Measurements from ENCODE around the gene SMIM29.

SMIM29 gene

DNA sequence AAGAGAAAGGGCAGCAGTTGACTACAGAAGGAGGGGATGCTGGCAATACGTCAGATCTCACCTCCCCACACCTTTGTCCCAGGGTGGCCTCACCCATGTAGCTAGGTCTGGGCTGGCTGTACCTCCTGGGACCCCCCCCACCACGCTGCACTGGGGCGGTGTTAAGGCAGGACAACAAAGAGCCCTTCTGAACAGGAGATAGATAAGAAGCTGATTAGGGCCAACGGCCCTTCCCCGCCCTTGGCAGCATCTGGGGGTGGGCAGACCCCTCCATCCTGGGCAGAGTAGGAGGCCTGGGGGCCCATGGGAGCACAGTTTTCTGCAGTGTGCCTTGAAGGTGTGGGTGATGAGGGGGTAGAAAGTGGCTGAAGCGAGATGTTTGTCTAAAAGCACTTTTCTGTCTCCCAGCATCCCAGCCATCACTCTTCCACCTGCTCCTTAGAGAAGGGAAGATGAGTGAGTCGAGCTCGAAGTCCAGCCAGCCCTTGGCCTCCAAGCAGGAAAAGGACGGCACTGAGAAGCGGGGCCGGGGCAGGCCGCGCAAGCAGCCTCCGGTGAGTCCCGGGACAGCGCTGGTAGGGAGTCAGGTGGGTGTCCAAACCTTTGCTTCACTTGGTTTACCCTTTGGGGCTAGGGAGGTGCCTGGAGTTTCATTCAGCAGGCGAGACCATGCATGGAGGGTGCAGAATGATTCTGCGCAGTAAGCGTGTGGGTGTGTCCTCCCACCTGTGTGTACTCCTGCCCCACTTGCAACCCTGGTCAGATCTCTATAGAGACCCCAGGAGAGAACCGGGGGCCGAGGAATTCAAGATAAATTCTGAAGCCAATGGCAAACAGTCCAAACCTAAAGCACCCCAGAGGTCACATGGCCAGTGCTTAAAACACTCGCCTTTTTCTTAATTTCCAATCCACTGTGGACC lies 8.2 kb downstream of the SMIM29 start:
- DNase-seq = peak; percentile 59

DNA sequence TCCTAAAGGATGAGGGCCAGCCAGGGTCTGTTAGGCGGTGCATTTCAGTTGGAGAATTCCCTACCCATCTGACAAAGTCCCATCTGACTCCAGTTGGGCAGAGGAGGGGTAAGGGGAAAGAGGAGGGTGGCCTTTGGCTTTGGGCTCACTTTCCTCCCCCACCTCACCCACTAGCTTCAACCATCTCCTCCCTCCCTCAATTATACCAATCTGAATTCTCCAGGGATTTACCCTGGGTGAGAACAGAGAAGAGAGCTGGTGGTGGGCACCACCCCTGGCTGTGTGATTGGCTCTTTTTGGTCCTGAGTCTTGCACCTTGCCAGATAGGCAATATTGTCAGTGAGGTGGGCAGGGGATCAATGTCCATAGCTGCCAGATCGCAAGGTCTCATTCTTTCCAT lies 8.9 kb downstream of the SMIM29 start:
- peak; percentile 14 for DNase-seq

DNA sequence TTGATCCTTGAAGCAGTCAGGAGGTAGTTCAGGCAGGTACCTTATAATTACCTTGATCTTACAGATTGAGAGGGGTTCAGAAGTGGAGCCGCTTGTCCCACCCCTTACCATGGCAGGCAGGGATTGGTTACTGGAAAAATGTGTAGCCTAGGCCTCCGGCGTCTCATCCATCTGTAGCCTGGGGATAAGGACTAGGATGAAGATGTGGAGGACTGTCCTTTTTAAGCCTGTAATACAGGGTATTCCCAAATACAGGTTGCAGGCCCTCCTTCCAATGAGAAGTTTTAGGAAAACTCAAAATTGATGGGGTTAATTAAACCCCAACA lies 9.3 kb downstream of the SMIM29 start:
- DNase-seq = peak; percentile 56

DNA sequence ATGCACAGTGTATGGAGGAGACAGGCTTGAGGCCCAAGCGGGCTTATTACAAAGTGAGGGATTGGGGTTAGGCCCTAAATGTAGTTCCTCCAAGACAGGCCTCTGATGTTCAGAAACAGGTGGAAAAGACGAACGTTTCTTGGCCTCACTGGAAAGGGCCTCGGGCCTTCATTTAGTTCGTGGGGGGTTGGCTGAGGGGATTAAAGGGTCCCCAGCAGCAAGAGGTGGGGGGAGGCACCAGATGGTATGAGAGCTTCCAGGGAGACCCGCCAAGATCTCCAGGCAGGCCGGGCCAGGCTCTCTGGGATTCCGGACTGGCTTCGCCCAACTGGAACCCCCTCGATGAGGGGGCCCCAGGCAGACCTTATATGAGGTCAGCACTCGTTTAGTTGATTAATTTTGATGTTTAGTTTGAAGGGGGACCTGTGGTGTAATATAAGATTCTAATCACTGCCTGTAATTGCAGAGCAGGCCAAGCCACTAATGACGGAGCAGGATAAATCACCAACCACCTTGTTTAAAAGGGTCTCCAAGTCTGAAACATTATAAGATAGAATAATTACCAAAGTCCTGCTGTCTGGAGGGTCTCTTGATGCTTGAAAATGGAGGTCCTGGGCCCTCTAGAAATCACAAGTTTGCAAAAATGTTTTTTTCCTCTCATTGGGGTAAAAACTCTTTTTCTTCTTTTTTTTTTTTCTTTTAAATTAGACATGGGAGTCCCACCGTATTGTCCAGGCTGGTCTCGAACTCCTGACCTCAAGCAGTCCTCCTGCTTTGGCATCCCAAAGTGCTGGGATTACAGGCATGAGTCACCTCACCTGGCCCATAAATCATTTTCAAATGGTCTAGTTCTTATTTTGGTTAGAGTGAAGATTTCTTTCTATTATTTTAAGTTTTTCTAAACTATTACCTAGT lies 10.0 kb downstream of the SMIM29 start:
- peak; percentile 62 for DNase-seq

DNA sequence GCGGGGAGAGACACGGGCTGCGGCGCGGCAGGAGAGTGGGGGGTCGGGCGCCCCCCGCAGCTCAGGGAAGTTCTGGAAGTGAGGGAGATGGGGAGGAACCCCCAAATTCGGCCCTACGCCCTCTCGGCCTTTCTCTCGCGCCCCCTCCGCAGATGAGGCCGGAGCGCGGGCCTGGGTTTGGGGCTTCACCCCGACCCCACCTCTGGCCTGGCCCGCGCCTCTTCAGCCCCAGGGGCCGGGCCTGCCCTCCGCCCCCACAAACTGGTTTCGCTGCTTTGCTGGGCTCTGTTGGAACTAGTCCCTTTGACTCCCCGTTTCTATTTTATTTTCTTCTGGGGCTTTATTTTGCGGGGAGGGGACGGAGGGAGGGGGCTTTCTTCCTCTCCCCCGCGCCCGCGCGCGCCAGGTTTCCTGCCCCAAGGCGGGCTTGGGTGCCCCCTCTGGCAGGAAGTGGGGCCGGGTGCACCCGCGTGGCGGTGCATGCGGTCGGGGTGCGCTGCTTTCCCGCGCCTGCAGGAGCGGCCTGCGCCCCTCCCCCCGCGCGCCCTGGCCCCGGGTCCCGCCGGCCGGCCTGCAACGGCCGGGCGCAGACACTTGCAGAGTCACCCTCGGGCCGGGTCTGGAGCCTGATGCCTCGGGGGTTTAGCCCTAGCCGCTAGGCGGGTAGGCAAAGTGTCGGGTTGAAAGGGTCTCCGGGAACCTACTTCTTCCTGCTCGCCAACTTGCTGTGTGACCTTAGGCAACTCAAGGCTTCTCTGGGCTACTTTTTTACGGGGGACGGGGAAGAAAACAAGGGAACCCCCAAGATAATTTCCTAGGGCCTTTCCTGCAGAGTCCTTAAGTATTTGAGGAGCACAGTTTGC lies 10.9 kb downstream of the SMIM29 start:
- peak; percentile 91 for DNase-seq

DNA sequence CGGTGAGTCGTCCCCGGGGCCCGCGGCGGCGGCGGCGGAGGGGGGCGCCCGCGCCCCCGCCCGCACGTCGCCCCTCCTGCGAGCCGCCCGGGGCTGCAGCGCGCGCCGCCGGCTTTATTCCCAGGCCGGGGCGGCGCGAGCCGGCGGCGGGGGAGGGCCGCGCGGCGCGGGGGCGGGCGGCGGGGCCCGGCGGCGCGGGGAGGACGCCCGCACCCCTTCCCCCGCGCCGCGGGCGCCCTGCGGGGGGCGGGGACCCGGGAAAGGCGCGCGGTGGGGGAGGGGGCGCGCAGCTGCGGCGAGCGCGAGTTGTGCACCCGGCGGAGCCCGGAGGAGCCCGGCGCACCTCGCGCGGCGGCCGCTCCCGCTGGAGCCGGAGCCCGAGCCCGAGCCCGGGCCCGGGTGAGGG lies 11.5 kb downstream of the SMIM29 start:
- DNase-seq = peak; percentile 78

DNA sequence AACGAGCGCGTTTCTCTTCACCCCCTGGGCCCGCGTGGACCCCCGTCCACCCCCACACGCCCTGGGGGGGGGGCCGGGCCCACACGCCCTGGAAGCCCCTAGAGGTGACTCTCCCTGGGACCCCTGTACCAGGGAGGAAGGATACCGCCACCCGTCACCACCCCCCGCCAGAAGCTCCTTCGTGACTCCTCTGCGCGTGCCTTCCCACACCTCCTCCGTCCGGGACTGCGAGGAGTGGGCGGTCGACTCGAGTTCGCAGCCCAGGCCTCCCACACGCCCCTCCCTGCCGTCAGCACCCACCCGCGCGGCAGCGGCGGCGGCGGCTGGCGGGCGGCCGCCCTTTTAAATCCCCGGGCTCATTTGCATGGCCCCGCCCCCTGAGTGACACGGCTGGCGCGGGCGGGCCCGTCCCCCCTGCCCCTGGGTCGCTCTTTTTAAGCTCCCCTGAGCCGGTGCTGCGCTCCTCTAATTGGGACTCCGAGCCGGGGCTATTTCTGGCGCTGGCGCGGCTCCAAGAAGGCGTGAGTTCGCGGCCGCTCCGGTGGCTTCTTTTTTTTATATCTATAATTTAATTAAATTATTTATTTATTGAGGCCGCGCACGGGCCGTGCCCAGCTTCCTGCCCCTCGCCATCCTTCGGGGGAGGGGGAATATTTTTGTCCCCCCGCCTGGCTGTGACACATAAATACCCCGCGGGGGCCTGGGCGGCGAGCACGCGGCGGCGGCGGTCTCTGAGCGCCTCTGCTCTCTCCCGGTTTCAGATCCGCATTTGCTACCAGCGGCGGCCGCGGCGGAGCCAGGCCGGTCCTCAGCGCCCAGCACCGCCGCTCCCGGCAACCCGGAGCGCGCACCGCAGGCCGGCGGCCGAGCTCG lies 12.1 kb downstream of the SMIM29 start, which contains the start of gene HMGA1:
Gene HMGA1 (plus strand): TSS at position 431 of the 873 bp plus-strand sequence. CDS start 3,908 bp downstream, outside the sequence.
- DNase-seq = peak; percentile 96

DNA sequence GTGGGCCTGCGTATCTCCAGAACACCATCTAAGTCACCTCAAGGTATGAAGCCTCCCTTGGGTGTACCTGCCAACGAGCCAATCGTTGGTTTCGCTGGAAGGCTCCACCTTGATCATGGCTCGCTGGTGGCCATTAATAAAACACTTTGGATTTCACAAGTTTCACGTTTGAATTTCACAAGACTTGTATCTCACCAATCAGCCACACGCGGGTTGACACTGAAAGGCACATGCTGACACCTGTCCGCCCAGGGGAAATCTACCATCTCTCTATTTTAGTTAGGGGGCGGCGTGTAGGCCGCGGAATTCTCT lies 12.7 kb downstream of the SMIM29 start:
- peak; percentile 85 for DNase-seq

DNA sequence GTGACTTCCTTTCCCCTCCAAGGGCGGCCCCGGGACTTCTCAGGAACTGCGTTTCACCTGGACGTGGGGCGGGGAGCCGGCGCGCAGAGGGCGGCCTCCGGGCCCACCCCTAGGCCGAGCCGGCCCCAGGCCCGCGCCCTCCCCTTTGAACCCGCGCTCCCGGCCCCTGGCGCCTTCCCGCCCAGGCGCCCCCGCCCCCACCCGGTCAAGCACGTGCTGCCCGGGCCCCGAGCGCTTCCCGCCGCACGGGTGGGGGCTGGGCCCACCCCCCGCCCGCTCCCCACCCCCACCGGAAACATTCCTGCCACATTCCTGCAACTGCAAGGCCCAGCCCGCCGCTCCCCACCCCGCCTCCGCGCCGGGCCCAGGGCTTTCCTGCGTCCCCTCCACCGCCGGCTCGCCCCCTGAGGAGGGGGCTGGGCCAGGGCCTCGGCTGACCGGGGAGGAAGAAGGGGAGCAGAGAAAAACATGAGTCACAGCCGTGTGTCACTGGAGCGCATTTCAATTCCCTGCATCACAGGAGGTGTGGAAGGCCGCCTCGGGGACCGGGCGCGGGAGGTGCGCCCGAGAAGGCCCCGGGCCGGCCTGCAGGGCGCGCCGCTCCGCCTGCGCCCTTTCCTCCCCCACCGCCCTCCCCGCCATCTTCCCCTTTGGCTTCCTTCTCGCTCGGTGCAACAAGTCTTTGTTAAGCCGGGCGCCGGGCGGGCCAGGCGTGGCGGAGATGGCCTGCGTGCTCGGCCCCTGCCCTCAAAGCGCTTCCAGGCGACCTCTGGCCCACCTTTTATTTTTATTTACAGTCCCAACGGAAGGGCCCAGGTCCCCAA lies 13.3 kb downstream of the SMIM29 start:
- DNase-seq = peak; percentile 88

DNA sequence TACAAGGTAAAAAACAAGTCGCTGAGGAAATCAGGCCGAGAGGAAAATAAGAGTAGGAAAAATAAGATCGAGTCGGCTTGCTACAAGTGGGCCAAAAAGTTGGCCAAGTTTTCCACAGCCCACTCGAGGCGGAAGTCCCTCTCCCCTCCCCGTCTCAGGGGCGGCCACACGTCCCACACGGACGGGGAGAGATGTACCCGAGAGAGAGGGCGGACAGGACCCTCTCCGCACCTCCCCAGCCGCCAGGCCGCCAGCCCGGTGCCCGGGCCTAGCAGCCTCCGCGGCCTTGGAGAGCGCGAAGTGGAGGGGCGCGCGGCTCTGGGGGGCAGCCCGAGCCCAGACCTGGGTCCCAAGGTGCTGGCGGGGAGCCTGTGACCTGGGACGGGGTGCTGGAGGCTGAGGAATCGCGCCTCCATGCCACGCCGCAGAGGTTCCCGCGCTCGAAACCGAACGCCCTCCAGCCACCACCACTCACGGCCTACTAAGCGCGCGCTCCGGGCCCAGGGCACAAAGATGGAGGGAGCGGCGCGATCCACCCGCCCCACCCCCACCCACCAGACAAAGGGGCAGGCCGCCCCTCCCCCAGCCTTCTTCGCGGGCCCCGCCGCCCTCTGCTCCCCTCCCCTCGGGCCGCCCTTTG lies 14.0 kb downstream of the SMIM29 start:
- no peak for DNase-seq

DNA sequence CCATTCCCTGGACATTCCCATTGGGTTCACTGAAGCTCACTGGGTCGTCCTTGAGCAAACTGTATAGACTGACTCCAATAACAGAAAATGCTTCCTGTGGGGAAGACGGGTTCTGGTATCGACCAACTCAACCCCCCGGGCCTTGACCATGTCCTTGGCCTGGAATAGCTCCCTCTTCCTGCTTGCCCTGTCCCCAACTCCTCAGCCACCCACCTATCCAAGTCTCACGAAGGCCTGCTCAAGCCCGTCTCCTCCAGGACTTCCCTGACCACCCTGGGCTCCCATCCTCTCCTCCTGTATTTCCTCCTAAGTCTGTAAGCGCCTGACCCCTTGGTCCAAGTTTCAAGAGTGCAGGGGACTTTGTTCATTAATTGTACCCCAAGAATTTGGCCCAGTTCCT lies 14.9 kb downstream of the SMIM29 start:
- DNase-seq = peak; percentile 60

DNA sequence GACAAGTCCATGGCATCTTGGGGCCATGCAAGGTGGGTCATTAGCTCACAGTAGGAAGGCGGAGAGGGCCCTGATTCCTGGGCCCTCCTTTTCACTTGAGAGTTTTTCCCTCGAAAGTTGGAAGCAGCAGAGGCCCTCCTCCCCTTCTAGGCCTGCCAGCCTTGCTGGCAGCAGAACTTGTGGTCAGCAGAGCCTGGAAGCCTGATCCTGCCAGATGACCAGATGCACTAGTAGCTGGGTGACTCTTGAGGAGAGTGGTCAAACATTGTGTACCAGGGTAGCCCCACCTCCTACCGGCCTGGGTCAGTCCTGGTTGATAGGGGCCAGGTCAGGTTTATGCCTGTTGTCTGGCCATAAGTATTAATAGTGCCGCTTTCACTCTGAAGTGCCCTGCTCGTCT lies 15.9 kb downstream of the SMIM29 start:
- DNase-seq = peak; percentile 58

DNA sequence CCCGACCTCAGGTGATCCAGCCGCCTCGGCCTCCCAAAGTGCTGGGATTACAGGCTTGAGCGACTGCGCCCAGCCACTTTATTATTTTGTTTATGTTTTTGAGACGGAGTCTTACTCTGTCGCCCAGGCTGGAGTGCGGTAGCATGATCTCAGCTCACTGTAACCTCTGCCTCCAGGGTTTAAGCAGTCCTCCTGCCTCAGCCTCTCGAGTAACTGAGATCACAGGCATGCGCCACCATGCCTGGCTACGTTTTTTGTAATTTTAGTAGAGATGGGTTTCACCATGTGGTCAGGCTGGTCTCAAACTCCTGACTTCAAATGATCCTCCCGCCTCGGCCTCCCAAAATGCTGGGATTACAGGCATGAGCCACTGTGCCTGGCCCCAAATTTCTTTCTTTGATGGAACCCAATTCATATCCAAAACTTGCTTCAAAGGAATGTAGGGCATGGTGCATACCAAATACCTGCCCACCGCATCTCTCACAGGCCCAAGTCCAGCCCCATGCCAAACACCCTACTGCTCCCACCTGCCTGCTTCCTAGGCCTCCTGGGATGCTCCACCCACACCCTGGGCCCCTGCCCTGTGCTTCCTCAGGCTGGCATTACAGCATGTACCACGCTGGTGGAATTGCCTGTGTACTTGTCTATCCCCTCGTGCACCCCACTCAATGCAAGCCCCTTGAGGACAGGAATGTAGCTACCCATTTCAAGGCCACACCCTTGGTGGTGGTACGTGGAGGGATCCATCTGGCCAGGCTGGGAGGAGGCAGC lies 17.1 kb downstream of the SMIM29 start:
- peak; percentile 46 for DNase-seq

DNA sequence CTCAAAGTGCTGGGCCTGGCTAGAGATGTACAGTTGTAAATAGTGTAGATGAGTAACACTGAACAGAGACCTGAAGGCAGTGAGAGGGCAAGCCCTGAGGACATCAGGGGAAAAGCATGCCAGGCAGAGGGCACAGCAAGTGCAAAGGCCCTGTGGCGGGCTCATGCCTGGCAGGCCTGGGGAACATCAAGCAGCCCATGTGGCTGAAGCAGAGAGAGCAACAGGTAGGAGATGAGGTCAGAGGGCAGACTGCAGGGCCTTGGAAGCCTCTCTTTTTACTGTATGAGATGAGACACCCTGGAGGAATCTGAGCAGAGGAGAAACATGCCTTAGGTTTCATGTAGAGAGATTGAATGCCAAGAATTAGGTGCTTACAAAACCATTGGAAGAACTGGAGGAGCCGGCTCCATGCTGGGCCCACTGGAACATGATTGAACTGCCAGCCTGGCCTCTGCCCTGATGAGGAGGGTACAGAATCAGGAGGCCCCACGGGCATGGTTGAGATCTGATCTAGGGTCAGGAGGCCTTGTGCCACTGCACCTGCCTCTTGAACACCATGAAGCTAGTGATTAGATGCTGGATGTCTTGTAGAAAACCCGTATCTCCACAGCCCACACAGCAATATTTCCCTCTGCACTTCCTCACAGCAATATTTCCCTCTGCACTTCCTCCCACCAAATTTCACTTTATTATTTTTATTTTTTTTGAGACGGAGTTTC lies 18.0 kb downstream of the SMIM29 start:
- peak; percentile 57 for DNase-seq

DNA sequence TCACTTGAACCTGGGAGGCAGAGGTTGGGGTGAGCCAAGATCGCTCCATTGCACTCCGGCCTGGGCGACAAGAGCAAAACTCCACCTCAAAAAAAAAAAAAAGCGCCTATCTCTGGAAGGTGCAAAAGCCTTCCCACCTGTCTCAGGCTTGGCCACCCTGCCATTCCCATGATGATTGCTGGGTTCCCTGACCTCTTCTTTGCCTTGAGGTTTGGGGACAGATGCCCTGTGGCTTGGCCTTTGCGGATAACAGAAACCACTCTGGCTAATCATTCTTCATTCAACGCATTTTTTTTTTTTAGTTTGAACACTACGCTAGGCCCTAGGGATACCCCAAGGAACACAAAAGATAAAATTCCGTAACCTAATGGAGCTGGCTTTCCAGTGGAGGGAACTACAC lies 18.9 kb downstream of the SMIM29 start:
- DNase-seq = peak; percentile 27

DNA sequence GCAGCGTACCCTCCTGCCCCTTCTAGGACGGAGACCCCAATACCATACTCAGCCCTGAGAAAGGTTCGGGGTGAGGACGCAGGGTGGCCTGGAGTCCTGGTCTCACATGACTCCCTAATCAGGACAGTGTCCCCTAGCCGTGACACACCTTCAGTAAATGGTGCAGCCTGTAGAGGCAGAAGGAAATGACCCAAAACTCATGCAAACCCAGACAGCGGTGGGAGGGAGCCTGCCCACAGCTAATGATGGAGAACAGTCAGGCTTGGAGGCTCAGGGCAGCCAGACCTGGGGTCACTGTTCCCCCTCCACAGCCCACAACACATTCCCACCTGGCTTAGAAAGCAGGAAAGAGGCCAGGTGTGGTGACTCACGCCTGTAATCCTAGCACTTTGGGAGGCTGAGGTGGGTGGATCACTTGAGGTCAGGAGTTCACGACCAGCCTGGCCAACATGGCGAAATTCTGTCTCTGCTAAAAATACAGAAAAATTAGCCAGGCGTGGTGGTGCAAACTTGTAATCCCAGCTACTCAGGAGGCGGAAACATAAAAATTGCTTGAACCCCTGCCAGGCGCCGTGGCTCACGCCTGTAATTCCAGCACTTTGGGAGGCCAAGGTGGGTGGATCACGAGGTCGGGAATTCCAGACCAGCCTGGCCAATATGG lies 20.9 kb downstream of the SMIM29 start:
- DNase-seq = no peak

DNA sequence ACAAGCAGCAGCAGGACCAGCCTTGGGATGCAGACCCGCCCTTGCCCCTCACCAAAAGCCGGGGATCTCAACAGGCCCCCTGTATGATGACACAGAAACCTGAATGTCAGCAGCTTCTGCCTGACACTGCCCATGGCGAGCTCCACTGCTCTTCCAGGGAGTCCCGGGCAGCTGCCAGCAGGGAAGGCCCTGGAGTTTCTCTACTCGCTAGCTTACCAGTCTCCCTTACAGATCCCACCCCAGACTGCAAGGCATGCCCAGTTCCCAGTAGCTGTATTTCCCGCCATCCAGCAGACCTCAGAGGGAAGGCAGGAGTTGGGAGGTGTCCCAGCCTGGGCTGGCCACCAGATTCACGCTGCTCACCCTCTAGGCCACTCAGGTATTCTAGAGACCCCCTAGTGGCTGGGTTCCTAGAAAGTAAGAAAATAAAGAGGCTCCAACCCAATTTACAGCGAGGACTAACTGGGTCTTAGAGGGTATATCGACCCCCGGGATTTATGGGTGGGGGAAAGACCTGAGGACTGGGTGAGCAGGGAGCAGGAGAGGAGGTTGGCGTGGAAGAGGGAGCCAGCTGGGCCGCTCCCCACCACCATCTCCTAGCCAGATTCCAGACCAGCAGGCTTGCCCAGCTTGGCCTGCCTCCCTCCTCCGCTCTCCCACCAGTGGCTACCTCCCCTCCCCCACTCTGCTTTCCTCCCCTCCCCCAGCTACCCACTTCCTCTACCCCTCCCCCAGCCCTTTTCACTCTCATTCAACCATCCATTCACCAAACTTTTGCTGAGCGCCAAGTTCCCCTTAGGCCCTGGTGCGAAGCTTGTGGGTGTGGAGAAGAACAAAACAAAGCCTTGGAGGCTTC lies 21.8 kb downstream of the SMIM29 start:
- no peak for DNase-seq
